H1 (cell line): ENCODE results near the gene PLBD2. TPM values are rescaled to one million over a fixed set of nuclear protein-coding genes. Genes with fewer than 3 reads are reported as not detected.

Source experiments
- EP300 ChIP-seq, 2 experiments: IDR thresholded peaks; 1 replicate in 1 of 2; 2 replicates in 1 of 2; pipeline ENCODE4 v1.6.1; 2011 to 2012; ENCODE audit warnings: low read depth in 2 of 2, low read length in 2 of 2, mild to moderate bottlenecking in 2 of 2, borderline replicate concordance in 1 of 2, inconsistent platforms in 1 of 2, moderate library complexity in 1 of 2
- JUND ChIP-seq: IDR thresholded peaks from 2 replicates; pipeline ENCODE4 v1.6.1; 2011; ENCODE audit warnings: mild to moderate bottlenecking, improper control_type of control experiment, low read length
- RAD21 ChIP-seq, 2 experiments: IDR thresholded peaks in 1 of 2; conservative IDR thresholded peaks in 1 of 2; 2 replicates each; pipeline ENCODE4 v1.6.1; 2011; ENCODE audit warnings: low read depth in 2 of 2, low read length in 2 of 2, improper control_type of control experiment in 1 of 2, inconsistent platforms in 1 of 2, mild to moderate bottlenecking in 1 of 2, moderate library complexity in 1 of 2
- SP1 ChIP-seq: IDR thresholded peaks from 2 replicates; pipeline ENCODE4 v1.6.1; 2011; ENCODE audit warnings: low read depth, low read length
- polyA plus RNA-seq, 7 experiments: library from polyadenylated mRNA; depleted of rRNA in 3 of 7; stranded (reverse) in 5 of 7; unstranded in 2 of 7; fragments of >200 nt in 5 of 7; fragments of 200-250 nt in 2 of 7; gene quantifications; 1 replicate in 5 of 7; 2 replicates in 1 of 7; 4 replicates in 1 of 7; pipeline versions ENCODE4 v1.2.1 to v1.2.3, GENCODE V29; 2011 to 2013; ENCODE audit warnings: missing spikeins in 2 of 7, mixed read lengths in 2 of 7
- total RNA-seq: library from RNA; stranded (reverse); fragmentation: NEBNext Ultra II Directional; extraction: Animal tissue kit (Norgen Biotek cat#: 25700); gene quantifications from 2 replicates; pipeline ENCODE4 v1.2.1, GENCODE V29; 2021

Gene PLBD2
- total and polyA plus RNA-seq, 2 of the 8 experiments (the other 6 are each of a cell fraction or from before 2014, with no cell fraction given) = 16.8 to 33.5 TPM

GRCh38 chr12:113382206-113382605 is 23.8 kb downstream of the PLBD2 start (continued):
- TF ChIP-seq EP300 (IDR thresholded peaks at IDR 0.05; ENCODE audit: borderline replicate concordance in 1 of 2, low read depth in 2 of 2, low read length in 2 of 2) = no peak
- TF ChIP-seq SP1 = no peak
- TF ChIP-seq JUND = no peak
- TF ChIP-seq RAD21 (IDR thresholded peaks at IDR 0.05 in 1 of 2, conservative IDR thresholded peaks at IDR 0.05 in 1 of 2; ENCODE audit: low read depth in 2 of 2, low read length in 2 of 2) = no peak
